Measurements from ENCODE around the gene UBE2H. TPM values are rescaled to one million over a fixed set of nuclear protein-coding genes. Genes with fewer than 3 reads are reported as not detected.
"Not testable (repeated sequence)": the region's sequence is repeated elsewhere in the genome, so short reads cannot be mapped to it uniquely, and the experiment has no call there.

UBE2H gene
- total and polyA plus RNA-seq, 5 experiments from 2014 or later = 36.4 to 61.4 (median 46.7) TPM

GRCh38 chr7:129968592-129969383, 16.0 kb upstream of the UBE2H start:
- Mint-ChIP-seq H3K4me3 (peak overlapping the region in 1 of 10 donors; percentile 51), H3K9me3 (no peaks in the 10 kb centered on the region), H3K27ac (peak overlapping the region in 1 of 10 donors; percentile 79), H3K27me3 (no peaks in the 10 kb centered on the region), H3K4me1 (no peaks in the 10 kb centered on the region), H3K36me3 (no peaks in the 10 kb centered on the region)
- ATAC-seq (no peak), DNase-seq (no peak)
- POLR2A ChIA-PET = interaction anchor here (0.6 kb wide), 1 partner anchor 738 kb away, joined by 3 read pairs; no protein-coding TSS in a partner anchor

- POLR2A ChIA-PET, H3K27ac Mint-ChIP-seq, H3K36me3 Mint-ChIP-seq, H3K9me3 Mint-ChIP-seq, DNase-seq, ATAC-seq, H3K27me3 Mint-ChIP-seq, H3K4me3 Mint-ChIP-seq, H3K4me1 Mint-ChIP-seq: not testable (repeated sequence)
These were observed 7.4 kb upstream of the UBE2H start for GRCh38 chr7:129960204-129960475.

- ATAC-seq (no peak), DNase-seq (no peak)
- Mint-ChIP-seq H3K27me3 (no peaks in the 10 kb centered on the region), H3K4me3 (no peak overlapping the region), H3K36me3 (no peaks in the 10 kb centered on the region), H3K4me1 (peaks cover 0 to 1% (median 0%) of the 10 kb centered on the region in 4 donors), H3K27ac (peak overlapping the region in 2 of 10 donors; percentile 38 to 64), H3K9me3 (no peaks in the 10 kb centered on the region)
- POLR2A ChIA-PET = interaction anchor here (0.5 kb wide), 1 partner anchor 215 kb away, joined by 3 read pairs; no protein-coding TSS in a partner anchor
These were observed 6.9 kb upstream of the UBE2H start for GRCh38 chr7:129959471-129960203.

DNA sequence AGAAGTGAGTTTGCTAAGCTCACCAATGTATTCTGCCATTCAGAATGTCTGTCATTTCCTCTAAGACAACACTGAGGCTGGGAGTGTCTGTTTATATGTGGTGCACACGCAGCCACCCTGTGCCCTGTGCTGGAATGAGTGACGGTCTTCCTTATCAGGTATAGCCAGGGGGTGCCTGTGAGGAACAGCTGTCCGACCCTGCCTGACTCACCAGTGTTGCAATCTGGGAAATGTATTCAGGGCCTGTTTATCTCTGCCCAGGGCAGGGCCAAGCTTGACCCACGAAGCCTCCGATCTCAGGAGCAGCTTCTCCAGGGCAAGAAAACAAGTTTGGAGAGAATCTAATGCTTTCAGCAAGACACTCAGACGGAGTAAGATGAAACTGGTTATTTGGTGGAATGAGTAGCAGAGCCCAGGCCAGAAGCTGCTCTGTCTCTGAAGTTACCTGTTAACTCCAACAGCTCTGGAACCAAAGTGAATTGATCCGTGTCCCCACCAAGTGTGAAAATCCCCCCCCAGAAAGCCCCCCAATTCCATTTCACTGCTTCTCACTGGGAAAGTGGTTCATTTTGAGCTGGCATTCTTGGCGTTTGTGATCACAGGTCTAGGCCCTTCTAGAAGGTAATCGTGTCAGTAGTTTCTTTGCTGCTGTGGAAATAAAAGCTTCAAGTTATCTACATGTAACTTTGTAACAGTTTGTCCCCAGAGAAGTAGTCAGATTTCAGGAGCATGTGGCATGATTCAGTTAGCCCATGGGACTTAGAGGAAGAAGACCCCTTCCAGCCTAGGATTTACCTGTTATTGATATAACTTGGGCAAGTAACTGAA, 6.1 kb upstream of the UBE2H start:
- no peaks in the 10 kb centered on the region for H3K27me3 Mint-ChIP-seq
- H3K36me3 Mint-ChIP-seq = no peaks in the 10 kb centered on the region
- no peak for ATAC-seq
- H3K4me3 Mint-ChIP-seq = no peak overlapping the region
- DNase-seq = no peak
- no peak overlapping the region for H3K27ac Mint-ChIP-seq
- H3K9me3 Mint-ChIP-seq = no peaks in the 10 kb centered on the region
- POLR2A ChIA-PET = interaction anchor here (0.5 kb wide), 1 partner anchor 215 kb away, joined by 3 read pairs; no protein-coding TSS in a partner anchor
- H3K4me1 Mint-ChIP-seq = peaks cover 0 to 1% (median 0%) of the 10 kb centered on the region in 4 donors

DNA sequence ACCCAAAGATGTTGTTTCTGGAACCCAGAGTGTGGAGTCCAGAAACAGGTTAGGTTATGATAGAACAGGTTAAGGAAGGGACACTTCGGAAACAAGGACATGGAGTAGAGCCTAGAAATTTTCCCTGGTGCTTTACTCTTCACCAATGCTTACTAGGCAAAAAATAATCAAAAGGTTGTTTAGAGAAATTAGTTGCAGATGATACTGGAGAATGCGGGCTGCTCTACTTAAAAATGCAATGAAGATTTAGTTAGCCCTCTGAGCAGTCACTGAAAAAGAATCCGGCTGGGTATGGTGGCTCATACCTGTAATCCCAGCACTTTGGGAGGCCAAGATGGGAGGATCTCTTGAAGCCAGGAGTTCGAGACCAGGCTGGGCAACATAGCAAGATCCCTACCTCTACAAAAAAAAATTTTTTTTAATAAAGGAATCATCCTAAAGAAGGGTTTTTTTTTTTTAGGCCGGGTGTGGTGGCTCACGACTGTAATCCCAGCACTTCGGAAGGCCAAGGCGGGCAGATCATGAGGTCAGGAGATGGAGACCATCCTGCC, 3.3 kb upstream of the UBE2H start:
- peaks cover 0 to 2% (median 0%) of the 10 kb centered on the region in 5 donors for H3K27me3 Mint-ChIP-seq
- H3K4me3 Mint-ChIP-seq = no peak overlapping the region
- H3K36me3 Mint-ChIP-seq = peaks cover 2 to 4% (median 4%) of the 10 kb centered on the region in 3 donors
- POLR2A ChIA-PET = no interaction called here
- no peak for DNase-seq
- H3K4me1 Mint-ChIP-seq = peaks cover 4 to 9% (median 6%) of the 10 kb centered on the region in 4 donors
- H3K9me3 Mint-ChIP-seq = peaks cover 0 to 2% (median 0%) of the 10 kb centered on the region in 9 donors
- no peak overlapping the region for H3K27ac Mint-ChIP-seq
- ATAC-seq = no peak

DNA sequence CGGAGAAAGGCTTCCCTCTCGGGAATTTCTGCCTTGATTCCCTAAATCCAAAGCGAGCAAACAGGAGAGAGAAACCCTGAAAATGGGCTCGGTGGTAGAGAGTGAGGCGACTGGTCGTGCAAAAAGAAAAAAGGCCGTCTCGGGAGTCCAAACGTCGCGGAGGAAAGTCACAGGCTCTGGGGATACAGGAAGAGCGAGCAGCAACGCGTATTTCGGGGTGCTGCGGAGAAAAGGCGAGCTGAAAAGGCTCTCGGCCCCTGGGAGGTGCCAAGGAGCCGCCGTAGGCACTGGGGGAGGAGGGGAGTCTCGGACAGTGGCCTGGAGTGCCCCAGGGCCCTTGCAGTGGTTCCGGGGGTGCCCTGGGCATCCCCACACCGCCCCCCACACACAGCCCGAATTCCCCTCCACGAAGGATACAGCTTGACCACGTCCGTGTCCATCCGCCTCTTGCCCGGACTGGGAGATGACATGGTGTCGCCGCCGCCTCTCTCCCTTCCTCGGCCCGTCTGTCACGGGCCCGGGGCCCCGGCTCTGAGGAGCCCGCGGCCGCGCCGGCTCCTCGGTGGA, 591 bp downstream of the UBE2H start:
- Mint-ChIP-seq H3K4me3 (no peak overlapping the region), H3K36me3 (peaks cover 2 to 4% (median 4%) of the 10 kb centered on the region in 3 donors), H3K9me3 (peaks cover 0 to 2% (median 0%) of the 10 kb centered on the region in 9 donors), H3K27me3 (peaks cover 0 to 2% (median 0%) of the 10 kb centered on the region in 5 donors), H3K4me1 (peaks cover 4 to 16% (median 11%) of the 10 kb centered on the region in 4 donors), H3K27ac (peak overlapping the region in 1 of 10 donors; percentile 96)
- peak; percentile 5 to 15 for ATAC-seq
- peak; percentile 3 to 63 (median 22) for DNase-seq
- POLR2A ChIA-PET = interaction anchor here (0.6 to 1.8 kb wide), 5 partner anchors 59 to 252 kb away, joined by 3 to 6 read pairs (median 3); no protein-coding TSS in a partner anchor

DNA sequence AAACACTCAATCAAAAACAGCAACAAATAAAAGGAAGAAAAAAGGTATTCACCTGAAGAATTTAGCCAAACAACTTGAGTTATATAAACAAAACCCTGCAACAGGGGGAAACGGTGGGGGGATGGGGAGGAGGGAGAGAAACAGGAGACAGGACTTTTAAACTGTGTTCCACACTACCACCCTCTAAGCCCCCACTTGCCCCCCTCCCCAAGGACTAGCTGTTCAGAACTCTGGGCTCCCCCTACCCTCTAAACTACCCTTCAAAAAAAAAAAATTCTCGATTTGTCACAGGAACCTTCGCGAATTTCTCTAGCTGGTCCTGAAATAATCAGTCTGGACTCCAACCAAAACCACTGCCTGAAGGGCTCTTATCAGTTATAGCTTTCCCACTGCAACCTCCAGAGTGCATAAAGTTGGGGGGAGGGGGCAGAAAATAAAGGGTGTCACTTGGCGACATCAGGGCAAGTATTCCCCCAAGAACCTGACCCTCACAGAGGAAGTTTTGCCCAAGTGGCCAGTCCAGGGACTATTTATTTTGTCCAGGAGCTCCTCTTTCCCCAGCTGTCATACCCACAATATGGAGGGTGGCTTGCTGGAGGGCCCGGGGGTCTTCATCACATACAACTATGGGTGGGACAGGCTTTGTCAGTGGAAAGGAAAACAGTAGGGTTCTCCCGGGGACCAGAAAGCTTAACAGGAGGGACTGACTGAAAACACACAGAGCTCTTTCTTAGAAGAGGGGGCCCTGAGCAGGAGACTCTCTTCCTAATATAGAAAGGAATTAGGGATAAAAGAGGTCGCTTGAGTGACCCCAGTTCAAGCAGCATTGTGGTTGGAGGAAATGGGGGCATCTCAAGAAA, 1.3 kb downstream of the UBE2H start:
- H3K27ac Mint-ChIP-seq = peak overlapping the region in 1 of 10 donors; percentile 96

DNA sequence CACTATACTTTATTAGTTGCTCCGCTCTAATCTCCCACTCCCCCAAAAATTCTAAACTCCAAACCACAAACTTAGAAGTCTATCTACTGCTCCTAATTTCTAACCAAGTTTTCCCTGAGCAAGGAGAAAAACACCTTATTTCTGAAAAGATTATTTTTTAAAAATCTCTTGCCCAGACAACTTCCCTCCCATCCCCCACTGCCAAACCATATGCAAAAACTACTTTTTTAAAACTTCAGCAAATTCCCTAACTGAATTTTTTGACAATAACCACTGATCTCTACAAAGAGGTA, 1.9 kb downstream of the UBE2H start:
- H3K36me3 Mint-ChIP-seq = peaks cover 4 to 13% (median 4%) of the 10 kb centered on the region in 3 donors
- ATAC-seq = no peak
- POLR2A ChIA-PET = interaction anchor here (1.3 to 1.8 kb wide), 2 partner anchors 125 to 896 kb away, joined by 5 to 6 read pairs; partner anchors contain the start of gene TNPO3

More for the DNA sequence above, 1.3 kb downstream of the UBE2H start:
- H3K9me3 Mint-ChIP-seq = peaks cover 0 to 2% (median 0%) of the 10 kb centered on the region in 9 donors
- ATAC-seq (no peak), DNase-seq (peak in 4 of 10 donors; percentile 8 to 22 (median 16))
- H3K4me1 Mint-ChIP-seq = peaks cover 4 to 24% (median 18%) of the 10 kb centered on the region in 4 donors
- peaks cover 3 to 7% (median 4%) of the 10 kb centered on the region in 3 donors for H3K36me3 Mint-ChIP-seq
- peaks cover 0 to 2% (median 0%) of the 10 kb centered on the region in 5 donors for H3K27me3 Mint-ChIP-seq
- no peak overlapping the region for H3K4me3 Mint-ChIP-seq
- POLR2A ChIA-PET = interaction anchor here (0.6 to 1.8 kb wide), 7 partner anchors 60 to 897 kb away, joined by 3 to 6 read pairs (median 3); partner anchors contain the start of gene TNPO3

DNA sequence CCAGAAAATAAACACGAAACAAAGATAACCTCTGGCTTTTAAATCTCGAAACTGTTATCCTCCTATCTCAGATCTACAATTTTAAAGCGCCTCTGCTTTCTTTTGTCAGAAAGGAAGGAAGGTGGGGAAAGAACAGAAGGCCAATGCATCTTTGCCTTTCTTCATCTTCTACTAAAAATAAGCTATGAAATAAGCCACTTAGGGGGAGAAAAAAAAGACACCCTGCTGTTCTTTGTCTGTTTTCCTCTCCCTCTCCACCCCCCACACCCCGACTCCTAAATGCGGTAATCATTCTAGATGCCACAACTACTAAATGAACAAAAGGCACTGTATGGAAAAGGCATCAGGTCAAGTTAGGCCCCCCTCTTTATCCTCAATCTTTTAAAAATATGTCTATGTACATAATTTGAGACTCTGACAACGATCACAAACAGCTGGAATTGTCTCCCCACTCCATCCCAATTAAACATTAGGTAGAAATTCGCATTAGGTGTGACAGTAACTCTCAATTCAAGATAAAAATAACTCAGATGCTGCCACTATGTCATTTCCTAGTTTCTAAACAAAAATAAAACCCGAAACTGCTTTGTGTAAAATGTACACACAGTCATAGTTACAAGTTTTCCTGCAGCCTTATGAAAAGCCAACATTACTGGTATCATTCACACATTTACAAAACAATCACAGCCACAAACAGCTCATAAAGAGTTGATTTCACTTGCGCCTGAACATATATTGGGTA, 2.4 kb downstream of the UBE2H start:
- peaks cover 0 to 2% (median 0%) of the 10 kb centered on the region in 5 donors for H3K27me3 Mint-ChIP-seq
- H3K27ac Mint-ChIP-seq = no peak overlapping the region
- POLR2A ChIA-PET = interaction anchor here (0.6 to 1.8 kb wide), 4 partner anchors 44 to 1426 kb away, joined by 3 to 6 read pairs (median 4); partner anchors contain the start of gene TNPO3
- H3K4me1 Mint-ChIP-seq = peaks cover 4 to 26% (median 22%) of the 10 kb centered on the region in 4 donors
- DNase-seq (peak in 4 of 10 donors; percentile 12 to 29 (median 20)), ATAC-seq (no peak)
- H3K4me3 Mint-ChIP-seq = no peak overlapping the region
- peaks cover 0 to 2% (median 0%) of the 10 kb centered on the region in 9 donors for H3K9me3 Mint-ChIP-seq
- H3K36me3 Mint-ChIP-seq = peaks cover 4 to 15% (median 4%) of the 10 kb centered on the region in 3 donors

More for the DNA sequence above, 1.9 kb downstream of the UBE2H start:
- DNase-seq = peak in 1 of 10 donors; percentile 23
- Mint-ChIP-seq H3K4me1 (peaks cover 4 to 26% (median 21%) of the 10 kb centered on the region in 4 donors), H3K27ac (no peak overlapping the region), H3K9me3 (peaks cover 0 to 2% (median 0%) of the 10 kb centered on the region in 9 donors), H3K27me3 (peaks cover 0 to 2% (median 0%) of the 10 kb centered on the region in 5 donors), H3K4me3 (no peak overlapping the region)
